ENCODE measurements around the gene CARD9.

- TF ChIP-seq, protein P1, sequence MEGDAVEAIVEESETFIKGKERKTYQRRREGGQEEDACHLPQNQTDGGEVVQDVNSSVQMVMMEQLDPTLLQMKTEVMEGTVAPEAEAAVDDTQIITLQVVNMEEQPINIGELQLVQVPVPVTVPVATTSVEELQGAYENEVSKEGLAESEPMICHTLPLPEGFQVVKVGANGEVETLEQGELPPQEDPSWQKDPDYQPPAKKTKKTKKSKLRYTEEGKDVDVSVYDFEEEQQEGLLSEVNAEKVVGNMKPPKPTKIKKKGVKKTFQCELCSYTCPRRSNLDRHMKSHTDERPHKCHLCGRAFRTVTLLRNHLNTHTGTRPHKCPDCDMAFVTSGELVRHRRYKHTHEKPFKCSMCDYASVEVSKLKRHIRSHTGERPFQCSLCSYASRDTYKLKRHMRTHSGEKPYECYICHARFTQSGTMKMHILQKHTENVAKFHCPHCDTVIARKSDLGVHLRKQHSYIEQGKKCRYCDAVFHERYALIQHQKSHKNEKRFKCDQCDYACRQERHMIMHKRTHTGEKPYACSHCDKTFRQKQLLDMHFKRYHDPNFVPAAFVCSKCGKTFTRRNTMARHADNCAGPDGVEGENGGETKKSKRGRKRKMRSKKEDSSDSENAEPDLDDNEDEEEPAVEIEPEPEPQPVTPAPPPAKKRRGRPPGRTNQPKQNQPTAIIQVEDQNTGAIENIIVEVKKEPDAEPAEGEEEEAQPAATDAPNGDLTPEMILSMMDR (conservative IDR thresholded peaks at IDR 0.05): no peak
- no peak for TF ChIP-seq EZH2 (IDR thresholded peaks at IDR 0.05; ENCODE audit: low read depth)
Measured at GRCh38 chr9:136412962-136413361, 39.5 kb upstream of the CARD9 start.

All from PC-9 (cell line).